ENCODE measurements around the gene FADS3. TPM values are rescaled to one million over a fixed set of nuclear protein-coding genes. Genes with fewer than 3 reads are reported as not detected.

The FADS3 gene
- total RNA-seq, 1 experiment from 2014 or later: 65.8 TPM

DNA sequence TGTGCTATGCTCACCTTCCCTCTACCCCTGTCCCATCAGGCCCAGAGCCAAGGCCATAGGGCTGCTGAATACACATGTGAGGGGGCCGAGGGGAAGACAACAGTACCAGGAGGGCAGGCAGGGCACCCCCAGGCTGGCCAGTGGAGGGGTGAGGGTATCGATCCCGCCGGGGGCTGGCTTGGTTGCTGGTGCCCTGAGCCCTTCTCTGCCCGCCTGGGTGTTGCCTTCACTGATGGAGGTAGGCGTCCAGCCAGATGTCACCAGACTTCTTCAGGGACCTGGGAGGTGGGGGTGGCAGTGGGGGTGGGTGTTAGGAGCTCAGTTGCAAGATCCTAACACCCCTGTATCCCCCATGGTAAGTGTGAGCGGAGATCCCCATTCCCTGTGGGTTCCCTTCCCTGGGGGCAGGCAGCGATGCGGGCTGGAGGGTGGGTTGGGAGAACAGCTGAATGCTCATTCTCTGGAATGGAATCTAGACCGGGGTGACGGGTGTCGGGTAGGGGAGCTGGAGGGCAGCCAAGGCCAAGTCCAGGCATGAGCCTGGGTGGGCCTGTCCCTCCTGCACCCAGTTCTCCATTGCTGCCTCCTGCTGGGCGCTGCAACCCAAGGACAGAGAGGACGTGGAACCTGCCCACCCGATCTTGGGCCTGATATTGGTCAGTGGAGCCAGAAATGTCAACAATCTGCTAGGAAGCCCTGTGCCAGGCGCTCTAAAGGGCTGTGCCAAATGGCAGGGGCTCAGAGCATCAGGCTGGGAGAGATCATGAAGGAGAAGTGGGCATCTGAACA lies 17.6 kb downstream of the FADS3 start:
- no peak overlapping the region for H2AFZ ChIP-seq (ENCODE audit: low read depth, low read length, poor library complexity, severe bottlenecking)
- no peaks in the 10 kb centered on the region for H3K79me2 ChIP-seq (ENCODE audit: insufficient read depth, low read length)
- BruUV-seq (replicated peaks): no TSS peak
- peaks cover 9 to 20% of the 10 kb centered on the region in 2 experiments for H3K4me1 ChIP-seq (ENCODE audit: control insufficient read depth in 1 of 2, insufficient read depth in 2 of 2, low read length in 2 of 2)
- ATAC-seq (no peak), DNase-seq (ENCODE audit: low read depth, low spot score) (no peak)
- no peaks in the 10 kb centered on the region for H3K27me3 ChIP-seq (ENCODE audit: insufficient read depth, low read length)
- H3K27ac ChIP-seq (ENCODE audit: low read depth, low read length): no peak overlapping the region
- no peak overlapping the region for H3K9ac ChIP-seq (ENCODE audit: low read length)
- TF ChIP-seq POLR2A (IDR thresholded peaks at IDR 0.05; ENCODE audit: borderline replicate concordance, extremely low read depth, insufficient read depth, insufficient read length) (no peak), ZNF274 (IDR thresholded peaks at IDR 0.05; ENCODE audit: low read depth, low read length) (no peak), JUND (IDR thresholded peaks at IDR 0.05) (no peak), TCF7L2 (IDR thresholded peaks at IDR 0.05; ENCODE audit: borderline replicate concordance, extremely low read depth, insufficient read depth, insufficient read length) (no peak), POLR2AphosphoS5 (IDR thresholded peaks at IDR 0.05; ENCODE audit: low read depth, low read length) (no peak), EGR1 (IDR thresholded peaks at IDR 0.05; ENCODE audit: low read depth) (no peak), SIN3A (IDR thresholded peaks at IDR 0.05; ENCODE audit: low read depth) (no peak), EZH2 (IDR thresholded peaks at IDR 0.05) (no peak)
- TF ChIP-seq, protein P1, sequence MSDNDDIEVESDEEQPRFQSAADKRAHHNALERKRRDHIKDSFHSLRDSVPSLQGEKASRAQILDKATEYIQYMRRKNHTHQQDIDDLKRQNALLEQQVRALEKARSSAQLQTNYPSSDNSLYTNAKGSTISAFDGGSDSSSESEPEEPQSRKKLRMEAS (IDR thresholded peaks at IDR 0.05): no peak
- TF ChIP-seq, protein P2, sequence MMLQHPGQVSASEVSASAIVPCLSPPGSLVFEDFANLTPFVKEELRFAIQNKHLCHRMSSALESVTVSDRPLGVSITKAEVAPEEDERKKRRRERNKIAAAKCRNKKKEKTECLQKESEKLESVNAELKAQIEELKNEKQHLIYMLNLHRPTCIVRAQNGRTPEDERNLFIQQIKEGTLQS (IDR thresholded peaks at IDR 0.05): no peak
- TF ChIP-seq, protein P3, sequence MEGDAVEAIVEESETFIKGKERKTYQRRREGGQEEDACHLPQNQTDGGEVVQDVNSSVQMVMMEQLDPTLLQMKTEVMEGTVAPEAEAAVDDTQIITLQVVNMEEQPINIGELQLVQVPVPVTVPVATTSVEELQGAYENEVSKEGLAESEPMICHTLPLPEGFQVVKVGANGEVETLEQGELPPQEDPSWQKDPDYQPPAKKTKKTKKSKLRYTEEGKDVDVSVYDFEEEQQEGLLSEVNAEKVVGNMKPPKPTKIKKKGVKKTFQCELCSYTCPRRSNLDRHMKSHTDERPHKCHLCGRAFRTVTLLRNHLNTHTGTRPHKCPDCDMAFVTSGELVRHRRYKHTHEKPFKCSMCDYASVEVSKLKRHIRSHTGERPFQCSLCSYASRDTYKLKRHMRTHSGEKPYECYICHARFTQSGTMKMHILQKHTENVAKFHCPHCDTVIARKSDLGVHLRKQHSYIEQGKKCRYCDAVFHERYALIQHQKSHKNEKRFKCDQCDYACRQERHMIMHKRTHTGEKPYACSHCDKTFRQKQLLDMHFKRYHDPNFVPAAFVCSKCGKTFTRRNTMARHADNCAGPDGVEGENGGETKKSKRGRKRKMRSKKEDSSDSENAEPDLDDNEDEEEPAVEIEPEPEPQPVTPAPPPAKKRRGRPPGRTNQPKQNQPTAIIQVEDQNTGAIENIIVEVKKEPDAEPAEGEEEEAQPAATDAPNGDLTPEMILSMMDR (IDR thresholded peaks at IDR 0.05 in 2 of 3, conservative IDR thresholded peaks at IDR 0.05 in 1 of 3; ENCODE audit: borderline replicate concordance in 1 of 3, insufficient read depth in 1 of 3, low read depth in 2 of 3, low read length in 2 of 3): no peak
- no peaks in the 10 kb centered on the region for H3K9me3 ChIP-seq (ENCODE audit: control insufficient read depth in 1 of 2, insufficient read depth in 1 of 2, low read depth in 1 of 2, low read length in 2 of 2)
- no peak overlapping the region for H3K4me2 ChIP-seq (ENCODE audit: low read length)
- H3K36me3 ChIP-seq (ENCODE audit: control insufficient read depth in 1 of 2, insufficient read depth in 2 of 2, low read length in 2 of 2): no peaks in the 10 kb centered on the region; a peak in 1 of 4 replicates
- intact Hi-C loops (cut with micrococcal nuclease): no loop called here
- H4K20me1 ChIP-seq (ENCODE audit: insufficient read depth): no peaks in the 10 kb centered on the region
- ChIA-PET CTCF (interaction anchor here (2.0 to 6.1 kb wide), 3 partner anchors 74 to 234 kb away, joined by 12 to 35 read pairs (median 16); no protein-coding TSS in a partner anchor), POLR2A (interaction anchor here (1.3 kb wide), 1 partner anchor 89 kb away, joined by 3 read pairs; no protein-coding TSS in a partner anchor), RAD21 (ENCODE audit: low non-redundant PET in 1 of 2, low total read pairs in 2 of 2, uncharacterized antibody in 2 of 2, unreplicated experiment in 2 of 2) (no interaction called here)
- H3K9me2 ChIP-seq (ENCODE audit: insufficient read depth): no peaks in the 10 kb centered on the region
- no peak overlapping the region for H3K4me3 ChIP-seq (replicated peaks in 1 of 2; ENCODE audit: low read depth in 1 of 2, low read length in 2 of 2)

Data from HCT116 (cell line).